ENCODE results near the gene TENT5C. TPM values are rescaled to one million over a fixed set of nuclear protein-coding genes. Genes with fewer than 3 reads are reported as not detected.
"Not testable (repeated sequence)": the region's sequence is repeated elsewhere in the genome, so short reads cannot be mapped to it uniquely, and the experiment has no call there.

The TENT5C gene
- polyA plus RNA-seq (2012; ENCODE audit: insufficient read depth, insufficient read length, low read depth), result not detected

GRCh38 chr1:117605774-117606648, at the start of gene TENT5C:
TSS of gene TENT5C (plus strand) at chr1:117606048. CDS start at chr1:117622869, 16,821 bp downstream.
- H3K9me3 ChIP-seq, result no peaks in the 10 kb centered on the region
- H3K36me3 ChIP-seq, result no peaks in the 10 kb centered on the region
- TF ChIP-seq CTCF (IDR thresholded peaks at IDR 0.05; ENCODE audit: low read depth, low read length), result no peak
- peak within 1 kb of the TSS; percentile 92 for H3K4me3 ChIP-seq (ENCODE audit: low read depth, low read length)
- no peaks in the 10 kb centered on the region for H3K4me1 ChIP-seq
- peaks cover 55% of the 10 kb centered on the region for H3K27me3 ChIP-seq
- DNase-seq, result peak; percentile 98

- TF ChIP-seq CTCF (IDR thresholded peaks at IDR 0.05; ENCODE audit: low read depth, low read length), result no peak
- no peaks in the 10 kb centered on the region for H3K4me1 ChIP-seq
- no peaks in the 10 kb centered on the region for H3K9me3 ChIP-seq
- no peaks in the 10 kb centered on the region for H3K27me3 ChIP-seq
- DNase-seq, result no peak
- no peak overlapping the region for H3K4me3 ChIP-seq (ENCODE audit: low read depth, low read length)
- no peaks in the 10 kb centered on the region for H3K36me3 ChIP-seq
Measured at GRCh38 chr1:117556341-117556740, 49.5 kb upstream of the TENT5C start.

- Histone ChIP-seq H3K27me3 (no peaks in the 10 kb centered on the region), H3K4me3 (ENCODE audit: low read depth, low read length) (no peak overlapping the region), H3K36me3 (no peaks in the 10 kb centered on the region), H3K4me1 (no peaks in the 10 kb centered on the region), H3K9me3 (no peaks in the 10 kb centered on the region)
- no peak for DNase-seq
- TF ChIP-seq CTCF (IDR thresholded peaks at IDR 0.05; ENCODE audit: low read depth, low read length), result no peak
Measured at GRCh38 chr1:117556976-117557375, 48.9 kb upstream of the TENT5C start.

GRCh38 chr1:117558451-117558850, 47.4 kb upstream of the TENT5C start:
- not testable (repeated sequence) for H3K9me3 ChIP-seq; H3K36me3 ChIP-seq; H3K27me3 ChIP-seq; DNase-seq; H3K4me3 ChIP-seq (ENCODE audit: low read depth, low read length); H3K4me1 ChIP-seq

DNA sequence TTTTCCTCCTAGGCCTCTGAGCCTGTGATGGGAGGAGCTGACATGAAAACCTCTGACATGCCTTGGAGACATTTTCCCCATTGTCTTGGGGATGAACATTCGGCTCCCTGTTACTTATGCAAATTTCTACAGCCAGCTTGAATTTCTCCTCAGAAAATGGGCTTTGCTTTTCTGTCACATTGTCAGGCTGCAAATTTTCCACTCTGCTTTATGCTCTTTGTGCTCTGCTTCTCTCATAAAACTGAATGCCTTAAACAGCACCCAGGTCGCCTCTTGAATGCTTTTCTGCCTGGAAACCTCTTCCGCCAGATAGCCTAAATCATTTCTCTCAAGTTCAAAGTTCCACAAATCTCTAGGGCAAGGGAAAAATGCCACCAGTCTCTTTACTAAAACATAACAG, 46.7 kb upstream of the TENT5C start:
- Histone ChIP-seq H3K9me3 (no peaks in the 10 kb centered on the region), H3K4me1 (no peaks in the 10 kb centered on the region), H3K27me3 (no peaks in the 10 kb centered on the region), H3K36me3 (no peaks in the 10 kb centered on the region), H3K4me3 (ENCODE audit: low read depth, low read length) (no peak overlapping the region)
- no peak for TF ChIP-seq CTCF (IDR thresholded peaks at IDR 0.05; ENCODE audit: low read depth, low read length)
- DNase-seq, result no peak

DNA sequence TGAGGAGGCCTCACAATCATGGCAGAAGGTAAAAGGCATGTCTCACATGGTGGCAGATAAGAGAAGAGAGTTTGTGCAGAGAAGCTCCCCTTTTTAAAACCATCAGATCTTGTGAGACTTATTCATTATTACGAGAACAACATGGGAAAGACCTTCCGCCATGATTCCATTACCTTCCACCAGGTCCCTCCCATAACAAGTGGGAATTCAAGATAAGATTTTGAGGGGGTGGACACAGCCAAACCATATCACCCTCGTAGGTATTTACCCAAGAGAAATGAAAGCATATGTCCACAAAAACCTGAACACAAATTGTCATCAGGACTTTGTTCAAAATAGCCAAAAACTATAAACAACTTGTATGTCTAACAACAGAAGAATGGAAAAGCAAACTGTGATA, 45.9 kb upstream of the TENT5C start:
- Histone ChIP-seq H3K9me3 (no peaks in the 10 kb centered on the region), H3K4me1 (no peaks in the 10 kb centered on the region), H3K36me3 (no peaks in the 10 kb centered on the region), H3K27me3 (no peaks in the 10 kb centered on the region), H3K4me3 (ENCODE audit: low read depth, low read length) (no peak overlapping the region)
- TF ChIP-seq CTCF (IDR thresholded peaks at IDR 0.05; ENCODE audit: low read depth, low read length), result no peak
- no peak for DNase-seq

Data from BE2C (cell line).